GM20000 (cell line): ENCODE results near the gene PPT2.
"Not testable (repeated sequence)": the region's sequence is repeated elsewhere in the genome, so short reads cannot be mapped to it uniquely, and the experiment has no call there.

Experiments used
- DNase-seq: peaks from one replicate; pipeline ENCODE4 v3.0.0; 2012; ENCODE audit warnings: low spot score
- CTCF ChIP-seq: IDR thresholded peaks from 2 replicates; pipeline ENCODE4 v1.5.1; 2012; ENCODE audit warnings: mild to moderate bottlenecking, control low read depth; ENCODE audit errors: extremely low read depth, missing control alignments

PPT2 gene

GRCh38 chr6:32140420-32141046 is 13.4 kb upstream of the PPT2 start:
- no peak for DNase-seq
- no peak for TF ChIP-seq CTCF

- DNase-seq: not testable (repeated sequence)
These were observed 9.7 kb upstream of the PPT2 start for GRCh38 chr6:32144238-32144637.

GRCh38 chr6:32146287-32146686 is 7.7 kb upstream of the PPT2 start:
- TF ChIP-seq CTCF: no peak
- no peak for DNase-seq

- no peak for TF ChIP-seq CTCF
- DNase-seq: no peak
These were observed 7.3 kb upstream of the PPT2 start for GRCh38 chr6:32146687-32147086.

GRCh38 chr6:32147401-32148132 is 6.4 kb upstream of the PPT2 start:
- DNase-seq: no peak
- TF ChIP-seq CTCF: no peak

GRCh38 chr6:32148289-32149091 is 5.5 kb upstream of the PPT2 start:
- DNase-seq: no peak
- no peak for TF ChIP-seq CTCF

- DNase-seq: no peak
- no peak for TF ChIP-seq CTCF
These were observed 4.7 kb upstream of the PPT2 start for GRCh38 chr6:32149092-32149755.
